ENCODE data around the gene DIP2B. TPM values are rescaled to one million over a fixed set of nuclear protein-coding genes. Genes with fewer than 3 reads are reported as not detected.
A peak's percentile ranks its signal among the peaks of the same experiment; 100 is the strongest.

DIP2B gene
- total RNA-seq, 5 donors from 2014 or later (not counting 1 experiment from before 2014, with no cell fraction given), result 27.5 to 46.0 (median 29.6) TPM

DNA sequence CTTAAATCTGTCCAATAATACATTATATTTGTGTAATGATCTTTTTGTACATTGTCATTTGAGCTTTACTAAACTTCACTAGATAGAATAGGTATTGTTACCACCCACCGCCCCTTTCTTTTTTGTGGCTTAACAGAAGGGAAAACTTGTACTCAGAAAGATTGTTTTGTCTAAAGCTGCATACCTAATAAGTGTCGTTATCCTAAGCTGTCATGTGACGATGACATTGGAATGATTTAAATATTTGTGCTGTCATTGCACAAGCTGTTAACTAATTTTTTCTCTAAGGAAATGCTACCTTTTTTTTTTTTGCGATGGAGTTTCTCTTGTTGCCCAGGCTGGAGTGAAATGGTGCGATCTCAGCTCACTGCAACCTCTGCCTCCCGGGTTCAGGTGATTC, 3.6 kb downstream of the DIP2B start:
- Histone ChIP-seq H3K27me3 (replicated peaks in 1 of 2; ENCODE audit: control insufficient read depth in 2 of 2, extremely low read depth in 1 of 2, insufficient read depth in 2 of 2, low read length in 1 of 2) (no peaks in the 10 kb centered on the region), H3K4me1 (ENCODE audit: control insufficient read depth in 1 of 2, extremely low read depth in 1 of 2, insufficient read depth in 2 of 2, low read length in 2 of 2) (peaks cover 51 to 59% of the 10 kb centered on the region in 2 experiments), H3K27ac (ENCODE audit: low read length) (peak overlapping the region; percentile 14), H3K4me3 (ENCODE audit: control insufficient read depth in 1 of 2, extremely low read depth in 1 of 2, low read length in 1 of 2) (no peak overlapping the region), H3K9me3 (no peaks in the 10 kb centered on the region), H3K36me3 (ENCODE audit: control insufficient read depth in 2 of 2, extremely low read depth in 1 of 2, insufficient read depth in 1 of 2, low read length in 1 of 2) (no peaks in the 10 kb centered on the region)
- no peak for ATAC-seq (replicated peaks in 1 of 4)
- no peaks in the 10 kb centered on the region for H3K9me3 Mint-ChIP-seq
- ChIA-PET POLR2A (interaction anchor here (0.5 to 0.6 kb wide), 5 partner anchors 16 to 1600 kb away, joined by 3 to 6 read pairs (median 3); no protein-coding TSS in a partner anchor), CTCF (interaction anchor here (0.6 to 3.4 kb wide), 10 partner anchors 7 to 863 kb away, joined by 3 to 15 read pairs (median 4); no protein-coding TSS in a partner anchor)
- no peaks in the 10 kb centered on the region for H3K27me3 Mint-ChIP-seq
- H3K4me3 Mint-ChIP-seq, result peak overlapping the region; percentile 95 to 97 (median 96)
- WGBS (ENCODE audit: insufficient coverage), result 56% methylated on average over 2 of the region's 6 CpGs
- H3K36me3 Mint-ChIP-seq, result no peaks in the 10 kb centered on the region
- H3K4me1 Mint-ChIP-seq, result peaks cover 64 to 70% (median 69%) of the 10 kb centered on the region in 3 donors
- H3K27ac Mint-ChIP-seq, result peak overlapping the region; percentile 92 to 94
- no peak for DNase-seq

GRCh38 chr12:50508970-50509663, 4.3 kb downstream of the DIP2B start:
- H3K27me3 ChIP-seq (replicated peaks in 1 of 2; ENCODE audit: control insufficient read depth in 2 of 2, extremely low read depth in 1 of 2, insufficient read depth in 2 of 2, low read length in 1 of 2), result no peaks in the 10 kb centered on the region
- H3K9me3 Mint-ChIP-seq, result no peaks in the 10 kb centered on the region
- H3K4me3 Mint-ChIP-seq, result peak overlapping the region; percentile 95 to 97 (median 96)
- ATAC-seq (replicated peaks in 1 of 4) (no peak), DNase-seq (no peak)
- H3K27ac Mint-ChIP-seq, result peak overlapping the region; percentile 92 to 94
- H3K4me1 ChIP-seq (ENCODE audit: control insufficient read depth in 1 of 2, extremely low read depth in 1 of 2, insufficient read depth in 2 of 2, low read length in 2 of 2), result peaks cover 55 to 66% of the 10 kb centered on the region in 2 experiments
- H3K27ac ChIP-seq (ENCODE audit: low read length), result peak overlapping the region; percentile 20
- peaks cover 71 to 77% (median 76%) of the 10 kb centered on the region in 3 donors for H3K4me1 Mint-ChIP-seq
- ChIA-PET POLR2A (interaction anchor here (0.6 kb wide), 3 partner anchors 133 to 1601 kb away, joined by 3 to 6 read pairs (median 4); no protein-coding TSS in a partner anchor), CTCF (interaction anchor here in 1 of 2 donors (0.6 to 3.4 kb wide), 8 partner anchors 9 to 402 kb away, joined by 3 to 15 read pairs (median 4); no protein-coding TSS in a partner anchor)
- no peaks in the 10 kb centered on the region for H3K36me3 ChIP-seq (ENCODE audit: control insufficient read depth in 2 of 2, extremely low read depth in 1 of 2, insufficient read depth in 1 of 2, low read length in 1 of 2)
- H3K36me3 Mint-ChIP-seq, result no peaks in the 10 kb centered on the region
- no peaks in the 10 kb centered on the region for H3K9me3 ChIP-seq
- no peaks in the 10 kb centered on the region for H3K27me3 Mint-ChIP-seq
- no peak overlapping the region for H3K4me3 ChIP-seq (ENCODE audit: control insufficient read depth in 1 of 2, extremely low read depth in 1 of 2, low read length in 1 of 2)
- 45% methylated on average over 3 of the region's 7 CpGs for WGBS (ENCODE audit: insufficient coverage)

DNA sequence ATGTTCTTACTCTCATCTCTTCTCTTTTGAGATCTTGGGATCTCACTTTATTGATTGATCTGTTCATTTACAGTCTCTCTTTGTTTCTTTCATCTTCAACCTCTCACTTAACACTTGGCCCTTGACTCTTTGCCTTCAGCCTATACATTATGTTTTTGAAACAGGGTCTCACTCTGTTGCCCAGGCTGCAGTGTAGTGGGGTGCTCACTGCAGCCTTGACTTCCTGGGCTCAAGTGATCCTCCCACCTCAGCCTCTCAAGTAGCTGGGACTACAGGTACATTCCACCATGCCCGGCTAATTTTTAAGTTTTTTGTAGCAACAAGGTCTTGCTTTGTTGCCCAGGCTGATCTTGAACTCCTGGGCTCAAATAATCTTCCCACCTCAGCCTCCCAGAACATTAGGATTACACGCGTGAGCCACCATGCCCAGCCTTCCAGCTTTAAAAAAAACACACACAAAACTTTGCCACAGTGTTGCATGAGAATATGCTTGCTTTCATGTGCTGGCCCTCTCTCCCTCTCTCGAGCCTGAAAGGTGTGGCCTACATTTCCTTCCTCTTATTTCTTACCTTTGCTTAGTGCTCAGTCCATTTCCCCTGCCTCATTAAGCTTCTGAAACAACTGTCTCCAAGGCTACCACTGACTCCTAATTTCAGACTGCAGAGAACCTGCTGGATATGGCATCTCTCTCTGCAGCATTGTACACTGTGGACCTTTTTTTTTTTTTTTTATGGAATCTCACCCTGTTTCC, 9.9 kb downstream of the DIP2B start:
- peak; percentile 43 to 82 (median 72) for ATAC-seq (replicated peaks in 1 of 4)
- H3K4me1 Mint-ChIP-seq, result peaks cover 52 to 67% (median 65%) of the 10 kb centered on the region in 3 donors
- H3K27me3 ChIP-seq (replicated peaks in 1 of 2; ENCODE audit: control insufficient read depth in 2 of 2, extremely low read depth in 1 of 2, insufficient read depth in 2 of 2, low read length in 1 of 2), result no peaks in the 10 kb centered on the region
- ChIA-PET POLR2A (interaction anchor here (0.6 to 1.0 kb wide), 2 partner anchors 24 to 1308 kb away, joined by 3 to 6 read pairs; no protein-coding TSS in a partner anchor), CTCF (interaction anchor here in 1 of 2 donors (1.2 kb wide), 1 partner anchor 10 kb away, joined by 6 read pairs; the partner anchor contains the start of gene DIP2B)
- no peaks in the 10 kb centered on the region for H3K9me3 Mint-ChIP-seq
- peak overlapping the region; percentile 53 to 78 (median 64) for H3K4me3 Mint-ChIP-seq
- peak in 2 of 35 experiments; percentile 23 to 37 for DNase-seq
- no peaks in the 10 kb centered on the region for H3K27me3 Mint-ChIP-seq
- H3K9me3 ChIP-seq, result no peaks in the 10 kb centered on the region
- H3K4me3 ChIP-seq (ENCODE audit: control insufficient read depth in 1 of 2, extremely low read depth in 1 of 2, low read length in 1 of 2), result peak overlapping the region in 1 of 2 donors; percentile 53
- no peaks in the 10 kb centered on the region for H3K36me3 ChIP-seq (ENCODE audit: control insufficient read depth in 2 of 2, extremely low read depth in 1 of 2, insufficient read depth in 1 of 2, low read length in 1 of 2)
- peak overlapping the region; percentile 95 to 98 for H3K27ac Mint-ChIP-seq
- 38% methylated on average over 3 of the region's 4 CpGs for WGBS (ENCODE audit: insufficient coverage)
- H3K36me3 Mint-ChIP-seq, result peaks cover 3% of the 10 kb centered on the region
- peaks cover 53 to 77% of the 10 kb centered on the region in 2 experiments for H3K4me1 ChIP-seq (ENCODE audit: control insufficient read depth in 1 of 2, extremely low read depth in 1 of 2, insufficient read depth in 2 of 2, low read length in 2 of 2)
- peak overlapping the region; percentile 32 for H3K27ac ChIP-seq (ENCODE audit: low read length)

DNA sequence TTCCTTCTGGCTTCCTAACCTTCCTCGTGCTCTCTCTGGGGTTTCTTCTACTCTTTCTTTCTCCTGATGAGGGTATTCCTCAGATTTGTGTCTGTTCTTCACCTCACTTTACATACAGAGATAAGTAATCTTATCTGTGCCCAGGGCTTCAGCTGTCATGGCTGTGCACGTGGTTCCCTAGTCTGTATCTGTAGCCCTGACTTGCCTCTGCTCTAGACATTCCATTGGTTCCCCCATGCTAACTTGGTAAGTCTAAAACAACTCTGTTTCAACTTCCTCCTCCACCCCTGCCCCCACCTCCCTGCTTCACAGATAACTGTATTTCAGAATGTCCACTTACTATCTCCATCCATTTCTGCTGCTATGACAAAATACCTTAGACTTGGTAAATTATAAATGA, 10.8 kb downstream of the DIP2B start:
- DNase-seq, result no peak
- Mint-ChIP-seq H3K4me3 (peak overlapping the region; percentile 13 to 78 (median 13)), H3K9me3 (no peaks in the 10 kb centered on the region), H3K27ac (peak overlapping the region; percentile 95 to 98), H3K27me3 (no peaks in the 10 kb centered on the region), H3K36me3 (peaks cover 3% of the 10 kb centered on the region), H3K4me1 (peaks cover 54 to 68% (median 65%) of the 10 kb centered on the region in 3 donors)
- no peaks in the 10 kb centered on the region for H3K9me3 ChIP-seq
- H3K4me1 ChIP-seq (ENCODE audit: control insufficient read depth in 1 of 2, extremely low read depth in 1 of 2, insufficient read depth in 2 of 2, low read length in 2 of 2), result peaks cover 54 to 78% of the 10 kb centered on the region in 2 experiments
- 75% methylated on average over 1 of the region's 2 CpGs for WGBS (ENCODE audit: insufficient coverage)
- peak overlapping the region; percentile 34 for H3K27ac ChIP-seq (ENCODE audit: low read length)
- no peaks in the 10 kb centered on the region for H3K27me3 ChIP-seq (replicated peaks in 1 of 2; ENCODE audit: control insufficient read depth in 2 of 2, extremely low read depth in 1 of 2, insufficient read depth in 2 of 2, low read length in 1 of 2)
- ChIA-PET CTCF (interaction anchor here (0.6 to 1.2 kb wide), 2 partner anchors 7 to 11 kb away, joined by 4 to 6 read pairs; partner anchors contain the start of gene DIP2B (in 1 of the 2)), POLR2A (interaction anchor here in 1 of 2 donors (0.6 kb wide), 1 partner anchor 1307 kb away, joined by 6 read pairs; no protein-coding TSS in a partner anchor)
- H3K36me3 ChIP-seq (ENCODE audit: control insufficient read depth in 2 of 2, extremely low read depth in 1 of 2, insufficient read depth in 1 of 2, low read length in 1 of 2), result no peaks in the 10 kb centered on the region
- no peak overlapping the region for H3K4me3 ChIP-seq (ENCODE audit: control insufficient read depth in 1 of 2, extremely low read depth in 1 of 2, low read length in 1 of 2)
- ATAC-seq (replicated peaks in 1 of 4), result no peak

DNA sequence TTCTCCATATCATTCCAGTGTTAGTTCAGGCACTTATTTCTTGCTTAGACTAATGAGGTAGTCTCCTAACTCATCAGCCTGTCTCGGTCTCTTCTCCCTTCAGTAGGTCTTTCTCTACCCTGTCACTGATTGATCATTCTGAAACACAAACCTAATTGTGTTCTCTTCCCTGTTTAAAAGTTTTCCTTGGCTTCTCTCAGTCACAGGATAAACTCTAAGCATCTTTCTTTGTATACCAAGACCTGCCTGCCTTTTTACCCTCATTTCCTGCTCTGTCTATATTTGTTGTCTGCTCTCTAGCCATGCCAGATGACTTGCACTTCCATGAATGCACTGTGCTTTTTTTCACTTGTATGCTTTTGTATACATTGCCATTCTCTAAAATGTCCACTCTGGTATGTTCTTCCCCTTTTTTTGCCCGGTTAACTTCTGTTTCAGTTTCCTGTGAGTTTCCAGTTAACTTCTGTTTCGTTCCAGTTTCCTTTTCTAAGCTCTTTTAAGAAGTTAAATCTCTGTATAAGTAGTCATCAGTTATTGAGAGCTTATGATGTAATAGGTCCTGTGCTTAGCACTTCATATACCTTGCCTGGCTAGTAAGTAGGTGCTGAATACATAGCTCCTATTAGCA, 12.8 kb downstream of the DIP2B start:
- Histone ChIP-seq H3K9me3 (no peaks in the 10 kb centered on the region), H3K27me3 (replicated peaks in 1 of 2; ENCODE audit: control insufficient read depth in 2 of 2, extremely low read depth in 1 of 2, insufficient read depth in 2 of 2, low read length in 1 of 2) (no peaks in the 10 kb centered on the region), H3K4me1 (ENCODE audit: control insufficient read depth in 1 of 2, extremely low read depth in 1 of 2, insufficient read depth in 2 of 2, low read length in 2 of 2) (peaks cover 60 to 77% of the 10 kb centered on the region in 2 experiments), H3K27ac (ENCODE audit: low read length) (peak overlapping the region; percentile 61), H3K36me3 (ENCODE audit: control insufficient read depth in 2 of 2, extremely low read depth in 1 of 2, insufficient read depth in 1 of 2, low read length in 1 of 2) (no peaks in the 10 kb centered on the region), H3K4me3 (ENCODE audit: control insufficient read depth in 1 of 2, extremely low read depth in 1 of 2, low read length in 1 of 2) (no peak overlapping the region)
- H3K4me3 Mint-ChIP-seq, result no peak overlapping the region
- peaks cover 64 to 76% (median 75%) of the 10 kb centered on the region in 3 donors for H3K4me1 Mint-ChIP-seq
- H3K27me3 Mint-ChIP-seq, result no peaks in the 10 kb centered on the region
- H3K9me3 Mint-ChIP-seq, result no peaks in the 10 kb centered on the region
- ATAC-seq (replicated peaks in 1 of 4), result peak; percentile 52 to 71 (median 58)
- H3K36me3 Mint-ChIP-seq, result peaks cover 6% of the 10 kb centered on the region
- 42% methylated on average over 1 of the region's 3 CpGs for WGBS (ENCODE audit: insufficient coverage)
- no peak overlapping the region for H3K27ac Mint-ChIP-seq
- peak in 2 of 35 experiments; percentile 7 to 37 for DNase-seq
- ChIA-PET POLR2A (interaction anchor here in 1 of 2 donors (0.7 kb wide), 2 partner anchors 11 to 1000 kb away, joined by 3 to 9 read pairs; no protein-coding TSS in a partner anchor), CTCF (interaction anchor here (0.6 to 1.1 kb wide), 5 partner anchors 9 to 1702 kb away, joined by 3 to 6 read pairs (median 4); partner anchors contain the start of gene DIP2B (in 1 of the 2))
